Breast epithelium (tissue), 3 donors: ENCODE data around the gene PER2.

Source experiments
- POLR2A ChIP-seq: fragments of 450-650 bp; IDR thresholded peaks from one replicate; pipeline ENCODE4 v1.6.1; 2016; ENCODE audit warnings: antibody characterized with exemption, mild to moderate bottlenecking, moderate library complexity
- POLR2AphosphoS5 ChIP-seq, 3 donors: sonication (generic); formaldehyde crosslinking; IDR thresholded peaks; one replicate each; pipeline ENCODE4 v1.6.1; 2017; ENCODE audit warnings: antibody characterized with exemption in 3 of 3
- TF ChIP-seq, protein P1 (sequence below), 3 donors: fragments of 450-650 bp; IDR thresholded peaks; one replicate each; pipeline ENCODE4 v1.5.1; 2016 to 2017; ENCODE audit warnings: antibody characterized with exemption in 3 of 3, mild to moderate bottlenecking in 3 of 3, moderate library complexity in 3 of 3

DNA sequence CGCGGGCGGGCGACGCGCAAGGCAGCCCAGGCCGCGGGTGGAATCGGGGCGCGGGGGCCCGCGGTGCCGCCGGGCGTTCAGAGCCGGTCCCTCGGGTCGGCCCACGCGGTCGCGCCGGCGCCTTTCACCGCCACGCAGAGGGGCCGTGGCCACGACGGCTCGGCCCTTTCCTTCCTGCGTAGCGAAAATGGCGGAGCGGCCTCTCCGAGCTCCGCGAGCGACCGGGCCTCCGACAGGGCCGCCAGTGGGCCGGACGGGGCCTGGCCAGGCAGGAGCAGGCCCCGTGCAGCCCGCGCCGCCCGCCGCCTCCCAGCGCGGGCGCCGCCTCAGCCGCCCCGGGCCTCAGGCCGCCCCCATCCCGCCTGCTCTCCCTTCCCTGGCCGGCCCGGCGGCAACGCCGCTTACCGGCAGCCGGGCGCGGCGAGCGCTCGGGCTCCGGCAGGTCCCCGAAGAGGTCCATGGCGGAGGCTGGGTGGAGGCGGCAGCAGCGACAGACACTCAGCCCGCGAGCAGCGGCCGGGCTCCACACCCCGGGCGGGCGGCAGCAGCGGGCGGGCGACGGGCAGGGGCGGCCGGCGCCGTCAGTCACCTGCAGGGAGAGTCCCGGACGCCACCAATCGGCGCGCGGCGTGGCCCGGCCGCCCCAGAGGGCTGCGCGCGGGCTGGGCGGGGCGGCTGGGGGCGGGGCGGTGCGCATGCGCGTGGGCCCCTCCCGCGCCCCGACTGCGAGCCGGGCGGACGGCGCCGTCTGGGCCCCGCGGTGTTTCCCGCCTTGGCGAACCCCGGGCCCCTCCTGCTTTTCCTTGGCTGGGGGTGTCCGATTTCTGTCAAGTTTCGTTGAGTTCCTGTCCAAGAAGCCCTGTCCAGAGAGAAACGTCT is 85.1 kb downstream of the PER2 start, which contains the start of gene ILKAP:
- TF ChIP-seq POLR2A: no peak
- TF ChIP-seq, protein P1, sequence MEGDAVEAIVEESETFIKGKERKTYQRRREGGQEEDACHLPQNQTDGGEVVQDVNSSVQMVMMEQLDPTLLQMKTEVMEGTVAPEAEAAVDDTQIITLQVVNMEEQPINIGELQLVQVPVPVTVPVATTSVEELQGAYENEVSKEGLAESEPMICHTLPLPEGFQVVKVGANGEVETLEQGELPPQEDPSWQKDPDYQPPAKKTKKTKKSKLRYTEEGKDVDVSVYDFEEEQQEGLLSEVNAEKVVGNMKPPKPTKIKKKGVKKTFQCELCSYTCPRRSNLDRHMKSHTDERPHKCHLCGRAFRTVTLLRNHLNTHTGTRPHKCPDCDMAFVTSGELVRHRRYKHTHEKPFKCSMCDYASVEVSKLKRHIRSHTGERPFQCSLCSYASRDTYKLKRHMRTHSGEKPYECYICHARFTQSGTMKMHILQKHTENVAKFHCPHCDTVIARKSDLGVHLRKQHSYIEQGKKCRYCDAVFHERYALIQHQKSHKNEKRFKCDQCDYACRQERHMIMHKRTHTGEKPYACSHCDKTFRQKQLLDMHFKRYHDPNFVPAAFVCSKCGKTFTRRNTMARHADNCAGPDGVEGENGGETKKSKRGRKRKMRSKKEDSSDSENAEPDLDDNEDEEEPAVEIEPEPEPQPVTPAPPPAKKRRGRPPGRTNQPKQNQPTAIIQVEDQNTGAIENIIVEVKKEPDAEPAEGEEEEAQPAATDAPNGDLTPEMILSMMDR (IDR thresholded peaks at IDR 0.05): no peak
- TF ChIP-seq POLR2AphosphoS5 (IDR thresholded peaks at IDR 0.05): peak in 2 of 3 donors; percentile 24 to 76
